AG08396 (cell line): ENCODE results near the gene TMA7B.
A peak's percentile ranks its signal among the peaks of the same experiment; 100 is the strongest.

Experiments used
- DNase-seq: peaks from one replicate; pipeline ENCODE4 v3.0.0; 2012; ENCODE audit warnings: low spot score, mixed read lengths

TMA7B gene

GRCh38 chr22:39952347-39952746 is 7.8 kb upstream of the TMA7B start:
- DNase-seq, result no peak

DNA sequence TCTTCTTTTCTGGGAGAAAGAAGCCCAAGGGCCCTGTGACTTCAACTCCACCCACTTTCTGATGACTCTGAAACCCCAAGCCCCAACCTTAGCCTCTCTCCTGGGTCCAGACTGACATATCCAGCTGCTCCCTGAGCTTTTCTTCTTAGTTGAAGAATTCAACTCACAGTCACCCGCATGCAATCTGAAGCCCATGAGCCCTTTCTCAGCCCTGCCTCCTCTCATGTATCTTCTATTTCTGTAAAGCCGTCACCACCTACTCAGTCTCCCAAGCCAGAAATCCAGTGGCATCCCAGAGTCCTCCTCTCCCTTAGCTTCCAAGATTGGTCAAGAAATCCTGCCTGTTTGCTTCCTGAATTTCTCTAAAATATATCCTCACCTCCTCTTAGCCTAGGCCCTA is 7.1 kb upstream of the TMA7B start:
- DNase-seq, result no peak

GRCh38 chr22:39954584-39955055 is 5.6 kb upstream of the TMA7B start:
- peak; percentile 52 for DNase-seq

GRCh38 chr22:39955675-39956074 is 4.5 kb upstream of the TMA7B start:
- no peak for DNase-seq

- DNase-seq, result no peak
Measured at GRCh38 chr22:39956932-39957664, 3.1 kb upstream of the TMA7B start.

DNA sequence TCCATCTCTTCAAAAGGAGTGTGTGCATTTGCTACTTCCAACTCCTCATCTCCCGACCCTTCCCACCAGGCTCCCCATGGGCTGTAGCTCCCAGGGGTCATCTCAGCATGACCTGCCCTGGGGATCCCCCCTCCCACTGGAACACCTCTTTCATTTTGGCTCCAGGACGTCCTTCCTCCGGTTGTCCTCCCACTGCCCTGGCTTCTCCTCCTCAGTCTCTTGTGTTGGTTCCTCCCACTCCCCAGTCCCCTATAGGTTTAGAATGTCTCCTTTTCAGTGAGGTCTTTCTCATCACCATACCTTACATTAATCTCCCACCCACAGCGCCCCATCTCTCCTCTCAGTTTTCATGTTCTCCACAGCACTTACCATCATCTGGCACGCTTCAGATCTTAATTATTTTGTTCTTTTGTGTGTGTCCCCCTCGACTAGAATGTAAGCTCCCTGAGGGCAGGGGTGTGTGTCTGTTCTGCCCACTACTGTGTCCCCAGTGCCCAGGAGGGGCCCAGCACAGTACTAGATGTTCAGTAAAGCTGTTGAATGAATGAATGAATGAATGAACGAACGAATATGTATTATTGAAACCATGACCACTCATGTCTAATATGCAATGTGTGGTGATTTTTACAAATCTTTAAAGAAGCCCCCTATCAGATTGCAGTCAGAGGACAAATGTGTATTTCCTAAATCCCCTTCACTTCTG is 2.0 kb upstream of the TMA7B start:
- no peak for DNase-seq

DNA sequence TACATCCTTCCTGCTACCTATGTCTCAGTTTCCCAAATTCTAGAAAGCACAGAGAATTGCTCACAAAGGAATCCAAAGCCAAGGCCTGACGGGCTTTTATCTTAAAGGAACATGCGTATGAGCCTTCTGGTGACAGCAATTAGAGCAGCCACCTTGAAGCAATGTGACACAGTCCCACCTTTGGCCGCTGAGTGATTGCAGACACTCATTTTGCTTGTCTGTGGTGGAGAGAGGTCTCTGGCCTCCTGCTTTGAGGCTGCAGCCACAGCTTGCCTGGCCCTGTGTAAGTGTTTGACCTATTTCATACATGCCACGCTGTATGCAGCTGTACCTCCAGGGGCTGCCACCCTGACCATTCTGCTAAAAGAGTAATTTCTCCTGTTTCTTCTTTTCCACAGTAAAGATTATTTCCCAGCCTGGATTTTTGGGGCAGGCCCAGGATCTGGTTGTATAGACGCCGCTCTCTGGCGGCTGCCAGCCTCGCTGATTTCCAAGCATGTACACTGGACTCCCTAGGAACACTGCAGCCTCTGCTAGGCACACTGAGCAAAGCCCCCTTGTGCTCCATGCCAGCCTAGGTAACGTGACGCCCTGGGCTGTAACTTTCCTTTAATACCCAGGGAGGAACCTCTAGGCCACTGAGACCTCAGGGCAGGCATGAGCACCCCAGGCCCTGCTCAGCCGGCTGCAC is 1.1 kb upstream of the TMA7B start:
- no peak for DNase-seq

GRCh38 chr22:39960791-39961746 is 872 bp downstream of the TMA7B start:
- peak; percentile 55 for DNase-seq

DNA sequence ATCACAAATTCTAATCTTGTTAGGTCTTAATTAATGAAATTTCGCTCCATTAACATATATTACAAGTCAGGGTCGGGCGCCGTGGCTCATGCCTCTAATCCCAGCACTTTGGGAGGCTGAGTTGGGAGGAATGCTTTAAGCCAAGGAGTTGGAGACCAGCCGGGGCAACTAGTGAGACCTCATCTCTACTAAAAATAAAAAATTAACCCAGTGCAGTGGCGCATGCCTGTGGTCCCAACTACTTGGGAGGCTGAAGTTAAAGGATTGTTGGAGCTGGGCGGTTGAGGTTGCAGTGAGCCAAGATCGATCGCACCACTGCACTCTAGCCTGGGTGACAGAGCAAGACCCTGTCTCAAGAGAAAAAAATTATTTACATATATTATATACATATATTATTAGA is 1.9 kb downstream of the TMA7B start:
- DNase-seq, result no peak

GRCh38 chr22:39965748-39966147 is 5.6 kb downstream of the TMA7B start:
- no peak for DNase-seq

DNA sequence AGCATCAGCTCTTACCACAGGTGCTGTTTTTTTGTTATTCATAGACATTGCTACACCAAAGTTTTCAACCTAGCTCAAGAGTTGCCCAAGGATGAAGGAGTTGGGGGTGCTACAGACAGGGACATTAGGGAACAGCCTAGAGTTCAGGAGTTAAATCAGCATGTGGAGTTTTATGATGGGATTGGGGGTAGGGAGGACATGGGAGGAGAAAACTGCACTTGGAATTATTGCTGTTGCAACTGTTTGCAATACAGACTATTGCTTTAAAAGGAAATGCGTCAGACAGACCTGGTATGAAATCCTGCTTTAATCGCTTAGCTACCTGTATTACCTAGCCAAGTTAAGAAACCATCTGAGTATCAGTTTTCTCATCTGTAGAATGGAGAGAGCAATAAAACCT is 6.3 kb downstream of the TMA7B start:
- no peak for DNase-seq

- no peak for DNase-seq
Measured at GRCh38 chr22:39967103-39967829, 7.1 kb downstream of the TMA7B start.

DNA sequence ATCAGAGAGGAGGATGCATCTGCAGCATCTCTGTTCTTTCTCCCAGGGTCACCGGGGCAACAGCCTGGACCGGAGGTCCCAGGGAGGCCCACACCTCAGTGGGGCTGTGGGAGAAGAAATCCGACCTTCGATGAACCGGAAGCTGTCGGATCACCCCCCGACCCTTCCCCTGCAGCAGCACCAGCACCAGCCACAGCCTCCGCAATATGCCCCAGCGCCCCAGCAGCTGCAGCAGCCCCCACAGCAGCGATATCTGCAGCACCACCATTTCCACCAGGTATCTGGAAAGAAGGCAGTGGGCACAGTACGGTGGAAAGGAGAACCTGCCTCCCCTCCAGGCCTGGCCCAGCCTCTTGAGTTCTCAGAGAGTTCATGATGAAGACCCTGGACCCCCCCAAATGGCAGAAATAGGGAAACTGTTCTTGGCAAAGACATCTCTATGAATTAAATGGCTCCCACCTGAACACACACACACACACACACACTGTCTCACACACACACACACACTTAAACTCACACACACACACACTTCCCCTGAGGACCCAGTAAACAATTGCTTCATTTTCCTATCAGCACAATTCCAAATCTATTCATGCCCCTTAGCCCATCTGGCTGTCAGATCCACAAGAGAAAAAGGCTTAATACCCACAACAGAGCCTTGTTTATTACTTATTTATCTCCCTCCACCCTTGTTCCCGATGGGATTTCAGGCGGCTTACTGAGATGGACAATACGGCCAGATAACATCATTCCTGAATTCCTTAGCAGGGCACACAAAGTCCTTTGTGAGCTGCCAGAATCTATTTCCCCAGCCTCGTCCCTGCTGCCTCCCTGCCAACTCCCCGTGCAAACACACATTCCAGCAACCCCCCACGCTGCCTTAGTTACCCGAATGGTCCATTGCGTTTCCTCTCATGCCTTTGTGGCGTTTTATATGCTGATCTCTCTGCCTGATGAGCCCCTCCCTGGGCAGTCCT is 8.1 kb downstream of the TMA7B start:
- DNase-seq, result no peak

DNA sequence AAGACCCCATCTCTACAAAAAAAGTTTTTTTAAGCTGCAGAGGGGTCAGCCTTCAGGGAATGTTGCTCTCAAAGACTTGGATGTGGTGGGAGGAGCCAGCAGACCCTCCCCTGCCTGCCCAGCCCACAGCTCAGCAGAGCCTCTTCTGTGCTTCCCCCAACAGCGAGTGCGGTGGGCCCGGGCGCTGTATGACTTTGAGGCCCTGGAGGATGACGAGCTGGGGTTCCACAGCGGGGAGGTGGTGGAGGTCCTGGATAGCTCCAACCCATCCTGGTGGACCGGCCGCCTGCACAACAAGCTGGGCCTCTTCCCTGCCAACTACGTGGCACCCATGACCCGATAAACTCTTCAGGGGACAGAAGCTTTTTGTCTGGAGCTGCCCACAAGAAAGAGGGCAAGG is 10.5 kb downstream of the TMA7B start:
- no peak for DNase-seq

- no peak for DNase-seq
Measured at GRCh38 chr22:39972641-39973040, 12.4 kb downstream of the TMA7B start.

DNA sequence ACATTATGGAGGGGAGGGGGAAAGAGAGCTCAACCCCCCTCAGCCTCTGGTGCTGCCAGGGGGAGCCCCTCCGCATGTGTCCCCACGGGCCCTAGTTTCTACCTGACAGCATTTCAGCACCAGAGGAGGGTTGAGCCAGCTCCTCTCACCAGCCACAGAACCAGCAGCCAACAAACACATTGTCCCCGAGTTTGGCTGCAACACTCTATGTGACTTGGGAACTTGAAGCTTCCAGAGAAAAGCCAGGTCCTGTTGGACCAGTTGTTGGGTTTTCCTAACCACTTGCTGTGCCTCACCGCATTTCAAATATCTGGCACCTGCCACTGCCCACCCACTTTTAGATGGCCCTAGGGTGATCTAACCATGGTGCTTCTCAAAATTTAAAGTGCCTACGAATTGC is 13.5 kb downstream of the TMA7B start:
- DNase-seq, result no peak

GRCh38 chr22:39974065-39974464 is 13.9 kb downstream of the TMA7B start:
- DNase-seq, result no peak

GRCh38 chr22:39979048-39979447 is 18.9 kb downstream of the TMA7B start:
- DNase-seq, result no peak

GRCh38 chr22:39979458-39979857 is 19.3 kb downstream of the TMA7B start:
- no peak for DNase-seq

- DNase-seq, result no peak
Measured at GRCh38 chr22:39980596-39980995, 20.4 kb downstream of the TMA7B start.
